ENCODE results near the gene ZDHHC11B.

- TF ChIP-seq EP300 (IDR thresholded peaks at IDR 0.05) (no peak), POLR2A (IDR thresholded peaks at IDR 0.05) (no peak)
These were observed 107.1 kb downstream of the ZDHHC11B start for GRCh38 chr5:677131-678101.

Data from stomach (tissue), 4 donors.